22Rv1 (cell line): ENCODE results near the gene FADS1.

Experiments
- CTCF ChIP-seq: fragments of 450-650 bp; IDR thresholded peaks from 2 replicates; pipeline ENCODE4 v1.5.1; 2017; ENCODE audit warnings: mild to moderate bottlenecking
- ZFX ChIP-seq: fragments of 450-650 bp; IDR thresholded peaks from 2 replicates; pipeline ENCODE4 v1.6.1; 2017; ENCODE audit warnings: antibody characterized with exemption, borderline replicate concordance

GRCh38 chr11:61854206-61854895 is 37.5 kb upstream of the FADS1 start:
- no peak for TF ChIP-seq CTCF
- TF ChIP-seq ZFX: no peak
